GM18505 (cell line): ENCODE measurements around the gene SLC7A4.

Experiments
- ATAC-seq: cut with Tn5 transposase; IDR thresholded peaks from one replicate; pipeline ENCODE4 v1.9.1; 2021; ENCODE audit not compliant: unreplicated experiment
- POLR2A ChIP-seq: IDR thresholded peaks from 4 replicates; pipeline ENCODE4 v1.6.1; 2011; ENCODE audit warnings: borderline replicate concordance; ENCODE audit not compliant: insufficient read depth, insufficient read length; ENCODE audit errors: extremely low read depth

SLC7A4 gene

DNA sequence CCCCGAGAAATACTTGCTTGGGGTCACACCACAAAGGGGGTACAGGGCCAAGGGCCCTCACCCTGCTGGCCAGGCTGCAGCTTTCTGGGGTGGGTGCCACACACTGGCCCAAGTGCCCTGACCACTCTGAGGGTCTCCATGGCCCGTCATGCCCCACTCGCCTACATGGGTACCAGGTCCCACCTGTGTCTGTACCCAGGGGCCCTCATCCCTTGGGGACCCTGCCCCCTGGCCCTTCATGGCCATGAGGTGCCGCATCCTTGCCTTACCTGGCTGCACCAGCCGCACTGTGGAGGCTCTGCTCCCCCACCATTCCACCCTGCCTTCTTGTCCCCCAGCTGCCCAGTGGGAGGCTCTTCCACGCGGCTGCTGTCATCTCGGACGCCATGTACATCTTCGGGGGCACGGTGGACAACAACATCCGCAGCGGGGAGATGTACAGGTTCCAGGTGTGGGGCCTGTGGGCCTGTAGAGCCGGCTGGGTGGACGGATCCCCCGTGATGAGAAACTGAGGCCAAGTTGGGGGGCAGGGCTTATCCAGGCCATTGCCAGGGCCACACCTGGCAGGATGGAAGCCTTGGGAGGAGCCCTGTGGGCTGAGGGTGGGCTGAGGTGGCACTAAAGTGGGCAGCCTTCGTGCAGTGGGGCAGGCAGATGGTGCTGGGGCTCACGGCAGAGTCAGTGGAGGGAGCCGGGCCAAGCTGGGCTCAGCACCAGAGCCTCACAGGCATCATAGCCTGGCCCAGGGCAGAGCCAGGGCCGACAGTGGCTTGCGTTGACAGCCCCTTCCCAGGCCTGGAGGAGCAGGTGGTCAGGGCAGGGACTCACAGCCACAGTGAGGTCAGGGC lies 39.7 kb downstream of the SLC7A4 start:
- ATAC-seq, result no peak
- TF ChIP-seq POLR2A, result no peak

GRCh38 chr22:20992056-20992442 lies 40.3 kb downstream of the SLC7A4 start:
- no peak for ATAC-seq
- no peak for TF ChIP-seq POLR2A

DNA sequence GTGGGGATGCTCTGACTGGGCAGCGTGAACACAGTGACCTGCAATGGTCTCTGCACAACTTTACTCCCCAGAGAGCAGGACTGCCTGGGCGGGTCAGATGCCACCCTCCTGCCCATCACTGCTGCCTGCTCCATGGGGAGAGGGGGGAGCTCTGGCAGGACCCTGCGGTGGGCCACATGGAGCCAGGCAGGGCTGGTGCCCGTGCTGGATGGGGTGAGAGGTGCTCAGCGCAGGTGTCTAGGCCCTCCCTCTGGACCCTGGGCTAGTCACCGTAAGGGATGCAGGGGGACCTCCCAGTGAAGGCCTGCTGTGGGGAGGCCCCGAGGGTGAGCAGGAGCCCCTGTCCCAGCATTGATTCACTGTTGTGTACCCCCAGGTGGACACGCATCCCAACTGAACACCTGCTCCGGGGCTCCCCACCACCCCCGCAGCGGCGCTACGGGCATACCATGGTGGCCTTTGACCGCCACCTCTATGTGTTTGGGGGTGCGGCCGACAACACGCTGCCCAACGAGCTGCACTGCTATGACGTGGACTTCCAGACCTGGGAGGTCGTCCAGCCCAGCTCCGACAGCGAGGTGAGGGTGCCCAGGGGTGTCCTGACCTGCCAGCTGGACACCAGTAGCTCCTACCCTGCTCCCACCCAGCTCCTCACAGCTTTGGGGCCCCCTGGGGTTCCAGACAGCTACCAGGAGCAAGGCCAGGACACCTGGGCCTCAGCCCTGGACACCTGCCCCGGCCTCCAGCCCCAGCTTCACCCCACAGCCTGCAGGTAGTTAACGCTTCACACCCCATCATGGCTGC lies 40.9 kb downstream of the SLC7A4 start:
- no peak for ATAC-seq
- no peak for TF ChIP-seq POLR2A

DNA sequence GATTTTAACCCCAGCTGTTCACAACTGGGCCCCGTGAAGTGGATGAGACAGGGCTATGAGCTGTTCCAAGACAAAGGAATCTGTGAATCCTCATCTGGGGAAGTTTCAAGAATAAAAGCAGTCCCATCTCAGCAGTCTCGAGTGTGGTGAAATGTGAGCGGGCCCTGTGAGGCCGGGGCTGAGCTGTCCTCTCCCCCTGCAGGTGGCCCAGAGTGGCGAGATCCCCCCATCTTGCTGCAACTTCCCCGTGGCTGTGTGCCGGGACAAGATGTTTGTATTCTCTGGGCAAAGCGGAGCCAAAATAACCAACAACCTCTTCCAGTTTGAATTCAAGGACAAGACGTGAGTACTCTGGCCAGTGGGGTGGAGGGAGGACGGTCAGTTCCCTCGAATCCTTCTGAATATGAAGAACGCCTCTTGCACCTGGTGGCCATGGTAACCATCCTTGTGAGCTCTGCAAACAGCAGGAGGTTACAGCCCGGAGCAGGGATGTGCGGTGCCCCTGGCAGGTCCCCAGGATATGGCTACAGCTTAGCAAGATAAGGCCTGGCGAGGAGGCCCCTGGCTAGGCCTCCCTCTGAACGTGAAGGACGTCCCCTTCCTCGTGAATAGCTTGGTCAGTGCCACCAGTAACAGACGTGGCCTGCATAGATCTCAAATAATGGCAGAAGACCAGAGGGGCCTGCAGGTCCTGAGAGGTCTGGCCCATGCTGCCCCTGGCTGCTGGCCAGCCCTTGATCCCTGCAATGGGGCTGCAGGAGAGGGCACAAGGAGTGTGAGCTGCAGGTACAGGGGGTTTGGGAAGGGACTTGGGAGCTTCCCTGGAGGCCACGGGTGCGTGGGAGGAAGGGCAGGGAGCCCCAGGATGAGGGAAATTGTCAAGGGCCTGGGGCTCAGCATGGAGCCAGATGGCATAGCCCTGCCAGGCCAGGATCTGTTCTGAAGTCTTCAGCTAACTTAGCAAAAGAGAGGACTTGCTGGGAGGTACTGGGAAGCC lies 41.9 kb downstream of the SLC7A4 start:
- TF ChIP-seq POLR2A, result no peak
- no peak for ATAC-seq

DNA sequence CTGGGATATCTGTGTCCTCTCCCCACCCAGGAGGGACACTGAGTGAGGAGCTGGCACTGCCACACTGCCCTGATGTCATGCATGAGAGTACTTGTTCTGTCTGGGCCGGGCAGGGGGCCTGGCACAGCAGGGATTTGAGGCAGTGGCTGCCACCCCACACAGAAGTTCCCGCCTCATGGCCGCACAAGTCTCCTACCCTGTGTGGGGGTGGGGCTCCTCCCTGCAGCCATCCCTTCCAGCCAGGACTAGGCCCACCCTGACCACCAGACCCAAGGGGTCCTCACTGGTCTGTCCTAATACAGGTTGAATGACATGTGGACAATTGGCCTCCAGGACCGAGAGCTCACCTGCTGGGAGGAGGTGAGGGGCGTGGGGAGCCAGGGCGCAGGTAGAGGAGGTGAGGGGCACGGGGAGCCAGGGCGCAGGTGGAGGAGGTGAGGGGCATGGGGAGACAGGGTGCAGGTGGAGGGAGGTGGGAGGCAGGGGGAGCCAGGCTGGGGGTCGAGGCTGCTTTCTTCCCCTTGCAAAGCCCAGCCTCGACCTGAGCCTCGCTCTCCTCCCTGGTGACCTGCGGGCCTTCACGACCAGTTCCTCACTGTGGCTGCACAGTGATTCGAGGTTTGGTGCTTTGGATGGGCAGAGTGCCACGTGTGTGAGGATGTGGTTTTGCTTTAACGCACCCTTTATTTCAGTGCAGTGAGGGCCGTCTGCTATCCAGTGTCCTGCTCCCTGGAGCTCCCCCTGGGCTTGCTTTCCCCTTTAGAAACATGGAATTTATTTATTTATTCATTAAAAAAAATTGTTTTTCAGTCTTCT lies 42.8 kb downstream of the SLC7A4 start:
- no peak for TF ChIP-seq POLR2A
- ATAC-seq, result no peak

DNA sequence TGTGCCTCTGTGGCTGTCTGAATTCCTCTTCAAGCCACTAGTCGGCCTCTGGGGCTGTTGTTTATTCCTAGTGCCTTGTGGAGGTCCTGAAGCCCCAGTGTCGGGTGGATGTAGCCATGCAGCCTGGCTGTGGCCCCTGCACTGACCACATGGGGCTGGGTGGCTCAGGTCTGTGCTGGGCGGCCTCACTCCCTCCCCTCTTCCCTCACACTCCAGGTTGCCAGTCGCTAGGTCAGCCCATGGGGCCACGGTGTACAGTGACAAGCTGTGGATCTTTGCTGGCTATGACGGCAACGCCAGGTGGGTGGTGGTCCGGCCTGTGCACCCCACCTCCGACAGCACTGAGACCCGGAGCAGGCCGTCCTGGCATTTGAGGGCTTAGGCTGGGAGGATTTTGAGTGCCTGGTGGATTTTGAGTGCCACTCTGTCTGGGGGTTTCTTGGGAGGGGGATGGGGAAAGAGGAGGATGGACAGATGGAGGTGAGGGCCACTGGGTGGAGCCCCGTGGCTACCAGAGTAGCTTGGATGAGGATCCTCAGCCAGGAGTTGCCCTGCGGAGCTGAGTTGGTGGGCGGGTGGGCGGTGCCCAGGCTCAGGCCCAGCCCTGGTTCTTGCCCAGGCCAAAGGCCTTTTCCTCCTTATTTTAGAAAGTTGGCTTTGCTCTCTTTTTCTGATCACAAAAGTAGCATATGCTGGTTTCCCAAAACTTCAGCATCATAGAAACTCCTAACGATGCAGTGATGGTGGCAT lies 43.6 kb downstream of the SLC7A4 start:
- no peak for TF ChIP-seq POLR2A
- no peak for ATAC-seq

- no peak for ATAC-seq
- no peak for TF ChIP-seq POLR2A
Observed at GRCh38 chr22:20987375-20987774, 45.0 kb downstream of the SLC7A4 start.

- no peak for ATAC-seq
- TF ChIP-seq POLR2A, result no peak
Observed at GRCh38 chr22:20986365-20986764, 46.0 kb downstream of the SLC7A4 start.

DNA sequence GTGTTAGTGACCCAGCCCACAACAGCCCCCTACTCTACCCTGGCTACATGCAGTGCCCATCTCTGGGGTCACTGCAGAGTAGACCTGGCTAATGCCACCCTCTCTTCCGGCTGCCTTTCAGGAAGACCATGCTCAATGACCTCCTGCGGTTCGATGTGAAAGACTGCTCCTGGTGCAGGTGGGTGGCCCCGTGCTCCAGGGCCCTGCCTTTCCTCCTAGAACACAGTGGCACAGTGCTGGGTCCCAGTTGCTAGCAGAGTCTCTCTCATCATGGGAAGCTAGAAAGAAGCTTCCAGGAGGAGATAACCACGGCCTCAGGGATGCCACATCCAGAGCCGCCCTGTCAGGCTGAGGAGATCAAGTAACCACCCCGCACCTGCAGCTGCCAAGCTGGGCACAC lies 46.6 kb downstream of the SLC7A4 start:
- ATAC-seq, result no peak
- no peak for TF ChIP-seq POLR2A

DNA sequence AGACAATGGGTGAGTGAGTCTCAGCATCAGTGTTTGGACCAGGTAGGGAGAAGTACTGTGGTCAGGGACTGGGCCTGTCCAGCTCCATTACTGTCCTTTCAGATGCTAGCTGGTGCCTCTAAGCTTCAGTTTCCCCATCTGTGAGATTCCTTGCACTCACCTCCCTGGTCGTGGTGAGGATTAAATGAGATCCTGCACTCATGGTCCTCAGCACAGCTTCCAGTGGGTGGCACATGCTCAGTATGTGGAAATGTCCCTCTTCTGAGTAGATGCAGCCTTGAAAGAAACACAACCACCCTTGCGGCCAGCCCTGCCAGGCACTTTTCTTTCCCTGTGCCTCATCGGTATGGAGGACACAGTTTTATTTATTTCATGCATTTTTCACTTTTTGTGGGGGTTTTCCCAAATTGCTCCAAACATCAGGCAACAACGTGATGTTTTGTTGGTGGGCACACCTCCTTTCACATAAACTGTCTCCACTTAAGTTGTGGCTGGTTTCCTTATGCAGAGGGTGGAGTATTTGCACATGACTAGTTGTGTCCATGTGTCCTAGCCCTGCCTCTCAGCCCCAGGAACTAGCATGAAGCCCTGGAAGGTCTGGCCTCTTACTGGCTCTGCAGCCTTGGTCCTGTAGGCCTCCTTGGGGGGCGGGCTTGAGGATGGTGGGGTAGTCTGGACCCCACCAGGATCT lies 49.1 kb downstream of the SLC7A4 start:
- TF ChIP-seq POLR2A, result no peak
- ATAC-seq, result no peak

- no peak for TF ChIP-seq POLR2A
Observed at GRCh38 chr22:20982563-20982882, 49.8 kb downstream of the SLC7A4 start.

More at GRCh38 chr22:20982563-20982882, 49.8 kb downstream of the SLC7A4 start:
- peak; percentile 25 for ATAC-seq
